Measurements from ENCODE around the gene CHI3L1. TPM values are rescaled to one million over a fixed set of nuclear protein-coding genes. Genes with fewer than 3 reads are reported as not detected.
A peak's percentile ranks its signal among the peaks of the same experiment; 100 is the strongest.

Gene CHI3L1
- total RNA-seq, 1 donor from 2014 or later = 1.0 TPM

DNA sequence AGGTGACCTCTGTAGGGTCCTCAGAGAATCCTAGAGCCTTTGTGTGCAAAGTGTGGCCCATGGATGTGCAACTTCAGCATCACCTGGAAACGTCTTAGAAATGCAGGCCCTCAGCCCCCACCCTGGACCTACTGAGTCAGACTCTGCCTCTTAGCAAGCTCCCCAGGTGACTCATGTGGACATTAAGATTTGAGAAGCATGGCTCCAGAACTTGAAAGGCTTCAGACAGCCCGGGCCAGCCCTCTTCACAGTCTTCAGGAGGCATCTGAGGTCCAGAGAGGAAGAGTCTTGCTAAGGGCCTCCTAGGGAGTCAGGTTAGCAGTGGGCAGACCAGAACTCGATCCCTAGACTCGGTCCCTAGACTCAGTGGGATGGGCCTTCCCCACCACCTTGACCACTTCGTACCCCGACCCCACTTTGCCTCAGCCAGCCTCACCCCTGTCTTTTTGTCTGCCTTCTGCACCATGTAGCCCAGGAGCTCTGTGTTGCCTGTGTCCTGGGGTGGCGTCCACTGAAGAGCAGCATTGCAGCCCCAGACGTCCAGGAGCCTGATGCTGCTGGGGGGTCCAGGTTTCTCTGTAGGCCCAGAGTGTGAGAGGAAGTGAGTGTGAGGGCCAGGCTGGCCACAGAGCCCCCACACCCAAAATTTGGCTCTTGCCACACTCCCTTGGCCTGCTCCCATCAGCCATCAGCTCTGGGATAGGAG, 15.7 kb downstream of the CHI3L1 start:
- Histone ChIP-seq H3K27ac (ENCODE audit: low read depth, low read length) (no peak overlapping the region), H3K9me3 (ENCODE audit: control insufficient read depth in 3 of 3, low read length in 3 of 3) (no peaks in the 10 kb centered on the region), H3K36me3 (ENCODE audit: control insufficient read depth in 3 of 3, insufficient read depth in 3 of 3, low read length in 3 of 3) (no peaks in the 10 kb centered on the region), H3K9ac (ENCODE audit: low read depth in 1 of 3, low read length in 3 of 3) (no peak overlapping the region), H3K27me3 (ENCODE audit: control insufficient read depth in 3 of 3, insufficient read depth in 3 of 3, low read length in 3 of 3) (no peaks in the 10 kb centered on the region), H3K4me1 (ENCODE audit: control insufficient read depth in 3 of 3, insufficient read depth in 3 of 3, low read length in 3 of 3) (peaks cover 37 to 39% (median 39%) of the 10 kb centered on the region in 3 donors), H3K4me3 (ENCODE audit: low read length in 3 of 3) (no peak overlapping the region)

DNA sequence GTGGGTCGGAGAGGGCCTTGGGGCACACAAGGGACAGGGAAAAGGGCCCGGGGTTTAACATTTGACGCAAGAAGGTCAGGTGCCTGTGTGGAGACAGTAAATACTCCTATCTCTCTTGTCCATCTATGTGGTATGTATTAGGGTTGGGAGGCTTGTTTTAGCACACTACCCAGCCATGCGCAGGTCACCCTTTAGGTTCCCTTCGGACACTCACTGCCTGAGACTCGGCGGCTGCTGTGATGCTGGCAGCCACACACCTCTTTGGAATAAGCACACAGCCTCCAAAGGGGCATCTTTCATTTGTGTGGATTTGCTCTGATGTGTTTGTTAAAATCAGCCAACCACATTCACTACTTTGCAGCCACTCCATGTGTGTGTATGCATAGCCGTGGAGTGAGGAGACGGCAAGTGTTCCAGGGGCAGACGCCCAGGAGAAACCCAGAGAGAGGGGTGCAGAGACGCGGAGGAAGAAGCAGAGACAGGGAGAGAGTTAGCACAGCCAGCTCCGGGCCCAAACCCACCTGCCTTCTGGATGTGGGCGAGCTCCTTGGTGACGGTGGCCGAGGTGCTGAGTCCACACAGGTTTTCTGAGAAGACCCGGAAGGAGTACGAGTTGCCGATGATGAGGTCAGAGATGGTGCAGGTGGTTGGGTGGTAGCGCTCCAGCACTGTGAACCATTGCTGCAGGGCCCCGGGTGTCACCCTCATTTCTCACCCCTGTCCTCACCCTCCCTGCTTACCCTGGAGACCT, 16.6 kb downstream of the CHI3L1 start:
- H3K36me3 ChIP-seq (ENCODE audit: control insufficient read depth in 3 of 3, insufficient read depth in 3 of 3, low read length in 3 of 3) = peaks cover 0 to 2% (median 0%) of the 10 kb centered on the region in 3 donors
- H3K9me3 ChIP-seq (ENCODE audit: control insufficient read depth in 3 of 3, low read length in 3 of 3) = no peaks in the 10 kb centered on the region
- no peak overlapping the region for H3K4me3 ChIP-seq (ENCODE audit: low read length in 3 of 3)
- no peak overlapping the region for H3K9ac ChIP-seq (ENCODE audit: low read depth in 1 of 3, low read length in 3 of 3)
- no peaks in the 10 kb centered on the region for H3K27me3 ChIP-seq (ENCODE audit: control insufficient read depth in 3 of 3, insufficient read depth in 3 of 3, low read length in 3 of 3)
- H3K27ac ChIP-seq (ENCODE audit: low read depth, low read length) = no peak overlapping the region
- H3K4me1 ChIP-seq (ENCODE audit: control insufficient read depth in 3 of 3, insufficient read depth in 3 of 3, low read length in 3 of 3) = peaks cover 30 to 32% (median 31%) of the 10 kb centered on the region in 3 donors

DNA sequence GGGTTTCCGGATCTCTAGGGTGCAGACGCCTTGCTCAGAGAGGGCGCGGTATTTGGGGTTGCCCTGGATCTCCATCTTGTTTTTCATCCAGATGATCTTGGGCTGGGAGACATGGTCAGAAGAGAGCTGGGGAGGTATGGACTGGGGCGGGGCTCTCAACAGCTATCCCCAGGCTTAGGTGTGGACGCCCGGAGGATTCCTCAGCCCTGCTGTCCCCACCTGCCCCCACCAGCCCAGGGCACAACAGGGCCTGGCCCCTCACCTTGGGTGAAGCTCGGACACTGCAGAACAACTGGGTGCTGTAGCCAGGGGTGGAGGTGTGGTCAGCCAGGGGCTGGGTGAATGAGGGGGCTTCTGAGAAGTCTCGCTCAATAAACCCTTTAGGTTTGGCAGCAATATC, 17.5 kb downstream of the CHI3L1 start:
- Histone ChIP-seq H3K27me3 (ENCODE audit: control insufficient read depth in 3 of 3, insufficient read depth in 3 of 3, low read length in 3 of 3) (no peaks in the 10 kb centered on the region), H3K27ac (ENCODE audit: low read depth, low read length) (no peak overlapping the region), H3K36me3 (ENCODE audit: control insufficient read depth in 3 of 3, insufficient read depth in 3 of 3, low read length in 3 of 3) (peaks cover 0 to 2% (median 0%) of the 10 kb centered on the region in 3 donors), H3K4me3 (ENCODE audit: low read length in 3 of 3) (no peak overlapping the region), H3K4me1 (ENCODE audit: control insufficient read depth in 3 of 3, insufficient read depth in 3 of 3, low read length in 3 of 3) (peaks cover 24% of the 10 kb centered on the region in 3 donors), H3K9ac (ENCODE audit: low read depth in 1 of 3, low read length in 3 of 3) (no peak overlapping the region), H3K9me3 (ENCODE audit: control insufficient read depth in 3 of 3, low read length in 3 of 3) (no peaks in the 10 kb centered on the region)

DNA sequence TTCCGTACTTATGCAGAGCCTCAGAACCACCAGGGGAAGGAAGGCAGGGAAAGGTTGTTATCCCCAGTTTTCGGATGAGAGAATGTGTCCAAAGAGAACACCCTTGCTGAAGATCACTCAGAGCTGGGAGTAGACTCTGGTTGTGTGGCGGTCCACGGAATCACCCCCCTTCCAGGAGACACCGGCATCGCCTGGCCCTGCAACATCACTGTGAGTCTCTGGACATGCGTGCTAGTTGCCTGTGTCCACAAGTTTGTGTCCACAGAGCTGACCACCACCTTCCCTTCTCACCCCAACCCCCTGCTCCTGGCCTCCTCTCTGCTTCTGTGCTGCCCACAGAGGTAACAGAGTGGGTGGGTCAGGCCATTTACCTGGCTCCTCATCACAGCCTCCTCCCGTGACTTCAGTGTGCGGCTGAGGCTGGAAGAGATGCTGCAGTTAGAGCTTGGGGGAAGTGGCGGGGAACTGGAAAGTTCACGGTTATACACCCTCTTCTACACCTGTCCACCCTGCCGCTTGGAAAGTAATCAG, 18.2 kb downstream of the CHI3L1 start:
- Histone ChIP-seq H3K4me3 (ENCODE audit: low read length in 3 of 3) (no peak overlapping the region), H3K9me3 (ENCODE audit: control insufficient read depth in 3 of 3, low read length in 3 of 3) (no peaks in the 10 kb centered on the region), H3K27ac (ENCODE audit: low read depth, low read length) (no peak overlapping the region), H3K9ac (ENCODE audit: low read depth in 1 of 3, low read length in 3 of 3) (no peak overlapping the region), H3K4me1 (ENCODE audit: control insufficient read depth in 3 of 3, insufficient read depth in 3 of 3, low read length in 3 of 3) (peaks cover 17 to 23% (median 18%) of the 10 kb centered on the region in 3 donors), H3K36me3 (ENCODE audit: control insufficient read depth in 3 of 3, insufficient read depth in 3 of 3, low read length in 3 of 3) (peaks cover 0 to 2% (median 0%) of the 10 kb centered on the region in 3 donors), H3K27me3 (ENCODE audit: control insufficient read depth in 3 of 3, insufficient read depth in 3 of 3, low read length in 3 of 3) (no peaks in the 10 kb centered on the region)

DNA sequence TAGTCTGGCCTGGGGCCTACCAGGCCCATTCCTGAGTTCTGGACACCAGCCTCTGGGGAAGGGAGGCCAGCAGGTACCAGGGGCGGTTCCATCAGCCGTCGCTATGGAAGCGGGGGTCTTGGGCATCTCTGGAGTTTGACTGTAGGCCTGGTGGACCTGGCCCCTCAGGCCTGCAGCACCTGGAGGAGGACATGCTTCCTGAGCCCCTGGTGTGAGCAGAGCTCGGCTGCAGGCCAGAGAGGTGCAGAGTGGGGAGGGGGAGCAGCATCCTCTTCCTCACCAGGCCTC, 18.6 kb downstream of the CHI3L1 start:
- Histone ChIP-seq H3K4me3 (ENCODE audit: low read length in 3 of 3) (no peak overlapping the region), H3K27ac (ENCODE audit: low read depth, low read length) (no peak overlapping the region), H3K4me1 (ENCODE audit: control insufficient read depth in 3 of 3, insufficient read depth in 3 of 3, low read length in 3 of 3) (peaks cover 12 to 18% (median 13%) of the 10 kb centered on the region in 3 donors)

DNA sequence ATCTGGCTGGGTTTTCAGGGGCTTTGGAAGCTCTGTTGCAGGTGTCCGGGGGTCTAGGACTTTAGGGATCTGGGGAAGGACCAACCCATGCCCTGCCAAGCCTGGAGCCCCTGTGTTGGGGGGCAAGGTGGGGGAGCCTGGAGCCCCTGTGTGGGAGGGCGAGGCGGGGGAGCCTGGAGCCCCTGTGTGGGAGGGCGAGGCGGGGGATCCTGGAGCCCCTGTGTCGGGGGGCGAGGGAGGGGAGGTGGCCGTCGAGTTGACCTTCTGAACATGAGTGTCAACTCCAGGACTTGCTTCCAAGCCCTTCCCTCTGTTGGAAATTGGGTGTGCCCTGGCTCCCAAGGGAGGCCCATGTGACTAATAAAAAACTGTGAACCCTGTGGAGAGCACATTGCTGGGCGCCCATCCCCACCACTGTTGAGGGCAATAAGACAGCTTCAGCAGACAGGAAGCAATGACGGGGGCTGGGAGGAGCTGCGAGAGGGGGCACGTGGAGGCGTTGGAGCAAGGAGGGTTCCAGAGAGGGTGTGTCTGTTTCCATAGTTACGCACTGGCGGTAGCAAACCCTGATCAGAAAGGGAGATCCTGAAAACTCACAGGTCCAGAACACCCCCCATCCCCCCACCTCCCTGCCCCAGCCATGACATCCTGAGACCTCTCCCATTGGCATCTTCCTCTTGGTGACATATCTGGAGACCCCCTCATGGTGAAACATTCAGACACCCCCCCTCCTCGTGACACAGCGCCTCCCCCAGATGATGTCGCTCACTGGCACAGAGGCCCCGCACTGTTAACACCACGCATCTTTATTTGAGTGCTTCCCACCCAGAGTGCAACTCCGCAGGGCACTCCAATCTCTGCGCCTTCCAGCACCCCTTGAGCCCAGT, 19.2 kb downstream of the CHI3L1 start:
- Histone ChIP-seq H3K9ac (ENCODE audit: low read depth in 1 of 3, low read length in 3 of 3) (no peak overlapping the region), H3K36me3 (ENCODE audit: control insufficient read depth in 3 of 3, insufficient read depth in 3 of 3, low read length in 3 of 3) (peaks cover 0 to 2% (median 0%) of the 10 kb centered on the region in 3 donors), H3K27ac (ENCODE audit: low read depth, low read length) (no peak overlapping the region), H3K9me3 (ENCODE audit: control insufficient read depth in 3 of 3, low read length in 3 of 3) (no peaks in the 10 kb centered on the region), H3K4me3 (ENCODE audit: low read length in 3 of 3) (no peak overlapping the region), H3K27me3 (ENCODE audit: control insufficient read depth in 3 of 3, insufficient read depth in 3 of 3, low read length in 3 of 3) (peaks cover 0 to under 1% (median 0%) of the 10 kb centered on the region in 3 donors), H3K4me1 (ENCODE audit: control insufficient read depth in 3 of 3, insufficient read depth in 3 of 3, low read length in 3 of 3) (peaks cover 6 to 12% (median 7%) of the 10 kb centered on the region in 3 donors)

More for the DNA sequence above, 18.6 kb downstream of the CHI3L1 start:
- peaks cover 0 to 2% (median 0%) of the 10 kb centered on the region in 3 donors for H3K36me3 ChIP-seq (ENCODE audit: control insufficient read depth in 3 of 3, insufficient read depth in 3 of 3, low read length in 3 of 3)
- no peak overlapping the region for H3K9ac ChIP-seq (ENCODE audit: low read depth in 1 of 3, low read length in 3 of 3)
- H3K27me3 ChIP-seq (ENCODE audit: control insufficient read depth in 3 of 3, insufficient read depth in 3 of 3, low read length in 3 of 3) = no peaks in the 10 kb centered on the region
- H3K9me3 ChIP-seq (ENCODE audit: control insufficient read depth in 3 of 3, low read length in 3 of 3) = no peaks in the 10 kb centered on the region

DNA sequence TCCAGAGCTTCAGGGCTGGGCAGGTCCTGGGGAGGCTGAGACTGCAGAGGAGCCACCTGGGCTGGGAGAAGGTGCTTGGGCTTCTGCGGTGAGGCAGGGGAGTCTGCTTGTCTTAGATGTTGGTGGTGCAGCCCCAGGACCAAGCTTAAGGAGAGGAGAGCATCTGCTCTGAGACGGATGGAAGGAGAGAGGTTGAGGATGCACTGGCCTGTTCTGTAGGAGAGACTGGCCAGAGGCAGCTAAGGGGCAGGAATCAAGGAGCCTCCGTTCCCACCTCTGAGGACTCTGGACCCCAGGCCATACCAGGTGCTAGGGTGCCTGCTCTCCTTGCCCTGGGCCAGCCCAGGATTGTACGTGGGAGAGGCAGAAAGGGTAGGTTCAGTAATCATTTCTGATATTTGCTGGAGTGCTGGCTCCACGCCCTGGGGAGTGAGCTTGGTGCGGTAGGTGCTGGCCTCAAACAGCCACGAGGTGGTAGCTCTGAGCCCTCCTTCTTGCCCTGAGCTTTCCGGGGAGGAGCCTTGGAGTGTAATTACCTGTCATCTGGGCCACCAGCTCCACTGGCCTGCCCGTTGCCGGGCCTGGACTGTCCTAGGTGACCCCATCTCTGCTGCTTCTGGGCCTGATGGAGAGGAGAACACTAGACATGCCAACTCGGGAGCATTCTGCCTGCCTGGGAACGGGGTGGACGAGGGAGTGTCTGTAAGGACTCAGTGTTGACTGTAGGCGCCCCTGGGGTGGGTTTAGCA, 20.1 kb downstream of the CHI3L1 start:
- H3K4me3 ChIP-seq (ENCODE audit: low read length in 3 of 3) = no peak overlapping the region
- H3K4me1 ChIP-seq (ENCODE audit: control insufficient read depth in 3 of 3, insufficient read depth in 3 of 3, low read length in 3 of 3) = peaks cover 0 to 6% (median 0%) of the 10 kb centered on the region in 3 donors
- peaks cover 0 to 6% (median 0%) of the 10 kb centered on the region in 3 donors for H3K27me3 ChIP-seq (ENCODE audit: control insufficient read depth in 3 of 3, insufficient read depth in 3 of 3, low read length in 3 of 3)
- H3K9ac ChIP-seq (ENCODE audit: low read depth in 1 of 3, low read length in 3 of 3) = peak overlapping the region in 1 of 3 donors; percentile 16
- no peak overlapping the region for H3K27ac ChIP-seq (ENCODE audit: low read depth, low read length)
- no peaks in the 10 kb centered on the region for H3K9me3 ChIP-seq (ENCODE audit: control insufficient read depth in 3 of 3, low read length in 3 of 3)
- H3K36me3 ChIP-seq (ENCODE audit: control insufficient read depth in 3 of 3, insufficient read depth in 3 of 3, low read length in 3 of 3) = peaks cover 0 to 2% (median 0%) of the 10 kb centered on the region in 3 donors

DNA sequence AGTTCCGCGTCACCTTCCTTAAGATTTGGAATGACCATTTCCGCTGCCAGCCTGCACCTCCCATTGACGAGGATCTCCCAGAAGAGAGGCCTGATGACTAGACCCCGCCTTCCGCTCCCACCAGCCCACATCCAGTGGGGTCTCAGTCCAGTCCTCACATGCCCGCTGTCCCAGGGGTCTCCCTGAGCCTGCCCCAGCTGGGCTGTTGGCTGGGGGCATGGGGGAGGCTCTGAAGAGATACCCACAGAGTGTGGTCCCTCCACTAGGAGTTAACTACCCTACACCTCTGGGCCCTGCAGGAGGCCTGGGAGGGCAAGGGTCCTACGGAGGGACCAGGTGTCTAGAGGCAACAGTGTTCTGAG, 20.7 kb downstream of the CHI3L1 start:
- Histone ChIP-seq H3K27me3 (ENCODE audit: control insufficient read depth in 3 of 3, insufficient read depth in 3 of 3, low read length in 3 of 3) (peaks cover 0 to 6% (median 0%) of the 10 kb centered on the region in 3 donors), H3K36me3 (ENCODE audit: control insufficient read depth in 3 of 3, insufficient read depth in 3 of 3, low read length in 3 of 3) (peaks cover 0 to 2% (median 0%) of the 10 kb centered on the region in 3 donors), H3K9me3 (ENCODE audit: control insufficient read depth in 3 of 3, low read length in 3 of 3) (no peaks in the 10 kb centered on the region), H3K4me3 (ENCODE audit: low read length in 3 of 3) (no peak overlapping the region), H3K27ac (ENCODE audit: low read depth, low read length) (no peak overlapping the region), H3K9ac (ENCODE audit: low read depth in 1 of 3, low read length in 3 of 3) (no peak overlapping the region), H3K4me1 (ENCODE audit: control insufficient read depth in 3 of 3, insufficient read depth in 3 of 3, low read length in 3 of 3) (peaks cover 0 to 6% (median 0%) of the 10 kb centered on the region in 3 donors)

DNA sequence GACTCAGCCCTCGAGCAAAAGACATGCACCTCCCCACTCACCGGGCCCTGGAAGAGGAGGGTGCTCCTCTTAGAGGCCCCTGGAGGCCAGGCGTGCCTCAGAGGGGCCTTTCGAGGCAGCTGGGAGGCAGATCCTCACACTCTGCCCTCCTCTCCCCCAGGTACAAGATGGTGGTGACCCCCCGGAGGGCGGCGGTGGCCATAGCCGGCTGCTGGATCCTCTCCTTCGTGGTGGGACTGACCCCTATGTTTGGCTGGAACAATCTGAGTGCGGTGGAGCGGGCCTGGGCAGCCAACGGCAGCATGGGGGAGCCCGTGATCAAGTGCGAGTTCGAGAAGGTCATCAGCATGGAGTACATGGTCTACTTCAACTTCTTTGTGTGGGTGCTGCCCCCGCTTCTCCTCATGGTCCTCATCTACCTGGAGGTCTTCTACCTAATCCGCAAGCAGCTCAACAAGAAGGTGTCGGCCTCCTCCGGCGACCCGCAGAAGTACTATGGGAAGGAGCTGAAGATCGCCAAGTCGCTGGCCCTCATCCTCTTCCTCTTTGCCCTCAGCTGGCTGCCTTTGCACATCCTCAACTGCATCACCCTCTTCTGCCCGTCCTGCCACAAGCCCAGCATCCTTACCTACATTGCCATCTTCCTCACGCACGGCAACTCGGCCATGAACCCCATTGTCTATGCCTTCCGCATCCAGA, 21.3 kb downstream of the CHI3L1 start:
- Histone ChIP-seq H3K9me3 (ENCODE audit: control insufficient read depth in 3 of 3, low read length in 3 of 3) (no peaks in the 10 kb centered on the region), H3K36me3 (ENCODE audit: control insufficient read depth in 3 of 3, insufficient read depth in 3 of 3, low read length in 3 of 3) (peaks cover 0 to 2% (median 0%) of the 10 kb centered on the region in 3 donors), H3K9ac (ENCODE audit: low read depth in 1 of 3, low read length in 3 of 3) (no peak overlapping the region), H3K27me3 (ENCODE audit: control insufficient read depth in 3 of 3, insufficient read depth in 3 of 3, low read length in 3 of 3) (peaks cover 0 to 6% (median 0%) of the 10 kb centered on the region in 3 donors), H3K4me1 (ENCODE audit: control insufficient read depth in 3 of 3, insufficient read depth in 3 of 3, low read length in 3 of 3) (peaks cover 0 to 6% (median 0%) of the 10 kb centered on the region in 3 donors), H3K27ac (ENCODE audit: low read depth, low read length) (no peak overlapping the region), H3K4me3 (ENCODE audit: low read length in 3 of 3) (no peak overlapping the region)

All from skeletal muscle tissue (tissue), 4 donors.